DMS 273 (cell line): Measurements from ENCODE around the gene TTC39A.
"Not testable (repeated sequence)": the region's sequence is repeated elsewhere in the genome, so short reads cannot be mapped to it uniquely, and the experiment has no call there.

Experiments
- DNase-seq: peaks from one replicate; lab custom pipeline; 2025; ENCODE audit not compliant: unreplicated experiment; lab: John Stamatoyannopoulos, UW

The TTC39A gene

GRCh38 chr1:51340380-51340779 lies 10.0 kb upstream of the TTC39A start:
- DNase-seq = no peak

GRCh38 chr1:51336711-51337110 lies 6.3 kb upstream of the TTC39A start:
- DNase-seq = no peak

- DNase-seq = no peak
Measured at GRCh38 chr1:51336004-51336403, 5.6 kb upstream of the TTC39A start.

GRCh38 chr1:51331206-51332100 lies 1.1 kb upstream of the TTC39A start:
- DNase-seq = peak; percentile 82

- peak; percentile 58 for DNase-seq
Measured at GRCh38 chr1:51329443-51330325, 678 bp downstream of the TTC39A start.

GRCh38 chr1:51328926-51329325 lies 1.4 kb downstream of the TTC39A start:
- no peak for DNase-seq

GRCh38 chr1:51328279-51328678 lies 2.1 kb downstream of the TTC39A start:
- DNase-seq = no peak

- DNase-seq = no peak
Measured at GRCh38 chr1:51327386-51327785, 3.0 kb downstream of the TTC39A start.

- DNase-seq = no peak
Measured at GRCh38 chr1:51326839-51327238, 3.5 kb downstream of the TTC39A start.

GRCh38 chr1:51325878-51326755 lies 4.2 kb downstream of the TTC39A start:
- DNase-seq = no peak

- no peak for DNase-seq
Measured at GRCh38 chr1:51325391-51325790, 5.0 kb downstream of the TTC39A start.

- not testable (repeated sequence) for DNase-seq
Measured at GRCh38 chr1:51325011-51325385, 5.4 kb downstream of the TTC39A start.

- no peak for DNase-seq
Measured at GRCh38 chr1:51324251-51325010, 5.9 kb downstream of the TTC39A start.

GRCh38 chr1:51323778-51324177 lies 6.6 kb downstream of the TTC39A start:
- no peak for DNase-seq

GRCh38 chr1:51322417-51323101 lies 7.8 kb downstream of the TTC39A start:
- no peak for DNase-seq

- DNase-seq = no peak
Measured at GRCh38 chr1:51321924-51322280, 8.5 kb downstream of the TTC39A start.

GRCh38 chr1:51320967-51321923 lies 9.1 kb downstream of the TTC39A start:
- no peak for DNase-seq

- DNase-seq = no peak
Measured at GRCh38 chr1:51317798-51318197, 12.6 kb downstream of the TTC39A start.

- DNase-seq = no peak
Measured at GRCh38 chr1:51316846-51317120, 13.6 kb downstream of the TTC39A start.
